GM19324 (cell line): ENCODE measurements around the gene MISP.
"Not testable (repeated sequence)": the region's sequence is repeated elsewhere in the genome, so short reads cannot be mapped to it uniquely, and the experiment has no call there.

Experiments
- ATAC-seq: cut with Tn5 transposase; IDR thresholded peaks from one replicate; pipeline ENCODE4 v1.9.1; 2021; ENCODE audit warnings: mild to moderate bottlenecking, moderate library complexity; ENCODE audit not compliant: unreplicated experiment, low FRiP score

Gene MISP, protein sequence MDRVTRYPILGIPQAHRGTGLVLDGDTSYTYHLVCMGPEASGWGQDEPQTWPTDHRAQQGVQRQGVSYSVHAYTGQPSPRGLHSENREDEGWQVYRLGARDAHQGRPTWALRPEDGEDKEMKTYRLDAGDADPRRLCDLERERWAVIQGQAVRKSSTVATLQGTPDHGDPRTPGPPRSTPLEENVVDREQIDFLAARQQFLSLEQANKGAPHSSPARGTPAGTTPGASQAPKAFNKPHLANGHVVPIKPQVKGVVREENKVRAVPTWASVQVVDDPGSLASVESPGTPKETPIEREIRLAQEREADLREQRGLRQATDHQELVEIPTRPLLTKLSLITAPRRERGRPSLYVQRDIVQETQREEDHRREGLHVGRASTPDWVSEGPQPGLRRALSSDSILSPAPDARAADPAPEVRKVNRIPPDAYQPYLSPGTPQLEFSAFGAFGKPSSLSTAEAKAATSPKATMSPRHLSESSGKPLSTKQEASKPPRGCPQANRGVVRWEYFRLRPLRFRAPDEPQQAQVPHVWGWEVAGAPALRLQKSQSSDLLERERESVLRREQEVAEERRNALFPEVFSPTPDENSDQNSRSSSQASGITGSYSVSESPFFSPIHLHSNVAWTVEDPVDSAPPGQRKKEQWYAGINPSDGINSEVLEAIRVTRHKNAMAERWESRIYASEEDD

DNA sequence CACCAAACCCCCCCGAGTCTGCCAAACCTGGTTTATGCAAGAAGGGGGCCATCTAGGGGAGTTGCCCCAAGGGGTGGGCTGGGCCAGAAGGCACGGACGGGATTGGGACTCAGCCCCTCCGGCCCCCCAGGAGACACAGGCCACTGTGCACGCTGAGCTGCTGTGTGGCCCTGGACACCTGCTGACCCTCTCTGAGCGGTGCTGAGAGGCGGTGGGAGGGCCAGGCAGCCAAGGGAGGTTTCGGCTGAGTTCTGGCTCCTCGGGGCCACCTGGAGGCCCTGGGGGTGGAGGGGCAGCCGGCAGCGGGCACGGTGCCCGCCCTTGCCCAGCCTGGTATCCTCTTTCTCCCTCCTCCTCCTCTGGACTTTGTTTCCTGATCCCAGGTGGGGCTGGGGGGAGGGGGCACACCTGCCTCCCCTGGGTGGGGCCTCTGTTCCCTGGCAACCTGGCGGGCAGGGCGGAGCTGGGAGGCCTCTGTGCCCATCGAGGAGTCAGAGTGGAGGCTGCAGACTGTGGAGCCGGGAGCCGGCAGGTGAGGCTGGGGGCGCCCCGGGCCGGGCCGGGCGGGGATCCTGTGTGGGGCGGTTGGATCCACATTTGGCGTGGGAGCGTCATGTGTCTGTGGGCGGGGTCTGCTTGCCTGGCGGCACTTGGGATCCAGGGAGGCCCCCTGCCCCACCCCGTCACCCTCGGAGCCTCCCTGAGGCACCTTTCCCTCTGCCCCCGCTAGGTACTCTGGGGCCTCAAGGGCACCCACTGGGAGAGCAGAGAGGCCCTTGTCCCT, at the start of gene MISP:
Gene MISP (plus strand): TSS at position 473 of the 784 bp plus-strand sequence. CDS start 5,835 bp downstream, outside the sequence.
- ATAC-seq = no peak

DNA sequence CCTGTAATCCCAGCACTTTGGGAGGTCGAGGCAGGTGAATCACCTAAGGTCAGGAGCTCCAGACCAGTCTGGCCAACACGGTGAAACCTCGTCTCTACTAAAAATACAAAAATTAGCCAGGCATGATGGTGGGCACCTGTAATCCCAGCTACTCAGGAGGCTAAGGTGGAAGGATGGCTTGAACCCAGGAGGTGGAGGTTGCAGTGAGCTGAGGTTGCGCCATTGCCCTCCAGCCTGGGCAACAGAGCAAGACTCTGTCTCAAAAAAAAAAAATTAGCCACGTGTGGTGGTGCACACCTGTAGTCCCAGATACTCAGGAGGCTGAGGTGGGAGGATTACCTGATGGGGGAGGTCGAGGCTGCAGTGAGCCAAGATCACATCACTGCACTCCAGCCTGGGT, 48.1 kb upstream of the MISP start:
- ATAC-seq = not testable (repeated sequence)

DNA sequence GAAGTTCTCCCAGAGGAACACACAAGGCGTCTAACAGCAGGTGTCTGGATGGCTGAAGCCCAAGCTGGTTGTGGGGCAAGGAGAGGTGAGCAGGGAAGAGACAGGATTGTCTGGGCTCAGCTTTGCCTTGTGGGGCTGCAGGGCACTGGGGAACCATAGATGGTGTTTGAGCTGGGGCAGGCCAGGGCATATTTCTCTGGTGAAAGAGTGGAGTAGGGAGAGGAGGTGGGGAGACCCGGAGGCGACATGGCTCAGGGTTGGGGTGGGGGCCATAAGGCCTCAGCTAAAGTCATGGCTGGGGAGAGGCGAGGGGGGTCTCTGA, 47.6 kb upstream of the MISP start:
- no peak for ATAC-seq

DNA sequence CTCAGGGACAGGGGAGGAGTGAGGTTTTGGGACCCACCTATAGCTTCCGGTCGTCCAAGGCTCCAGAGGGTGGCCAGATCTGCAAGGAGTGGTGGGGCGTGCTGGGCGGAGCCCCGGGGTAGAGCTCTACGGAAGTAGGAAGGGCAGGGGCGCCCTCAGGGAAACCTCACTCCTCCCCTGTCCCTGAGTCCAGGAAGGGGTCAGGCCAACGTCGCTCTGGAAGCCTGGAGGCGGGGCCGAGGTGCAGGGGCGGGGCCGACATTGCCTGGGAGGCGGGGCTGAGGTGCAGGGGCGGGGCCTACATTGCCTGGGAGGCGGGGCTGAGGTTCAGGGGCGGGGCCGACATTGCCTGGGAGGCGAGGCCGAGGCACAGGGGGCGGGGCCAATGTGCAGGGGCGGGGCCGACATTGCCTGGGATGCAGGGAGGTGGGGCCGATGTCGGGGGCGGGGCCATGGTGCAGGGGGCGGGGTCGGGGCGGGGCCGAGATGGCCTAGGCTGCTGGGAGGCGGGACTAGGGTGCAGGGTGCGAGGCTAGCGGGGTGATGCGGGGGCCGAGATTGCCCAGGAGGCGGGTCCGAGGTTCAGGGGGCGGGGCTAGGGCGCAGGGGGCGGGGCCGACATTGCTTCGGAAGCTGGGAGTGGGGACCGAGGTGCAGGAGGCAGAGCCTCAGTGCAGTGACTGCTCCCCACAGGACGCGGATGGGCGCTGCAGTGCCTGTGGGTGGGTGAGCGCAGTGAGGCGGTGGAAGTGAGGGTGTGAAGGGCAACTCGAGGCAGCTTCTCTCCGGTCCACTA, 47.1 kb upstream of the MISP start:
- no peak for ATAC-seq

DNA sequence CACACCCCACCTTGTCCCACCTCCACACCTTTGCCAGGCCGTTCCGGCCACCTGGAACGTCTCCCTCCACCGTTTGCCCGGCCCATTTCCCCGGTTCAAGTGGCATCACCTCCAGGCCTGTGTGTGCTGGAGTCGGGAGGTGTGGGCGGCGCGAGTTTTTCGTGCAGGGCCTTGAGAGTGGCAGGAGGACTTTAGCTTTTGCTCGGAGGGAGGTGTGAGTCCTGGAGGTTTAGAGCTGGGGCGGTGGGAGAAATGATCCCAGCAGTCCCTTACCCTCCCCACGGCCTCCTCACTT, 46.5 kb upstream of the MISP start:
- ATAC-seq = no peak

DNA sequence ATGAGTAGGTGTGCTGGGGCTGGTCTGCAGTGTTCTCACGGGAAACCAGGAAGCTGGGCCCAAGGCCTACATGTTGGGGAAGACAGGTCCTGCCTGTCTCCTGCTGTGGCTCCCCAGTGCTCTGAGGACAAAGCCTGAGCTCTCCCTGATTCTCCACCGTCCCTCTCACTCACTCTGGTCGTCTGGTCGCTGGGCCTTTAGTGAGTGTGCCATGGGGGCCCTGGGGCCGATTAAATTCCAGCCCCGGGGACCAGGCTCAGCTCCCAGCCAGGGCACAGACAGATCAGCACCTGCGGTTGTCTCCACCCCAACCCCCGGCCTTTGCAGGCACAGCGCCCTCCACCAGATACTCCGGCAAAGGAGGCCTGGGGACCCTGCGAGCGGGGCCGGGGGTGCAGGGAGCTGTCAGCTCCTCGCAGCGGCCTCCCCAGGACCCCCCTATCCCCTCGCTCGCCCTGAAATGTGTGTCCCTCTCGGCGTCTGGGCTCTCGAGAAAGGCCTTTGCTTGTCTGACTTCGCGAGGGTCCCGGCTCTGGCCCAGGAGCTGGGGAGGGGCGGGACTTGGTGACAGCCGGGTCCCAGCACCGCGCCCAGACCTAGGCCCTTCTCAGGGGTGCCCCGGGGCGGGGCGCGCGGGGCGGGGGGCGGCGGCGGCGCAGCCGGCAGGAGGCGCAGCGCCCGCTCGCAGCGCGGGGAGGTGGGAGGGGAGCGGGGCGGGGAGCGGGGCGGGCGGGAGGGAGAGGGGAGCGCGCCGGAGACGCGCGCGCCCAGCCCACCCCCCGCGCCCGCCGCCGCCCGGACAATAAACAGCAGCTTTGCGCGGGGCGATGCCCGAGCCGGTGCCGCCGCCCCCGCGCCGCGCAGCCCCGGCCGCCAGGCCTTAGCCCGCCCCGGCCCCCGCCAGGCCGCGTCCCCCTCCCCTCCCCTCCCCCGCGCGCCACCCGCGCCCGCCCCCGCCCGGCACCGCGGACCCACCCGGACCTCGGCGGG, 42.5 kb upstream of the MISP start, which contains the start of gene PALM:
Gene PALM (plus strand): TSS at position 782 of the 990 bp plus-strand sequence. CDS start 212 bp downstream, outside the sequence.
- no peak for ATAC-seq

DNA sequence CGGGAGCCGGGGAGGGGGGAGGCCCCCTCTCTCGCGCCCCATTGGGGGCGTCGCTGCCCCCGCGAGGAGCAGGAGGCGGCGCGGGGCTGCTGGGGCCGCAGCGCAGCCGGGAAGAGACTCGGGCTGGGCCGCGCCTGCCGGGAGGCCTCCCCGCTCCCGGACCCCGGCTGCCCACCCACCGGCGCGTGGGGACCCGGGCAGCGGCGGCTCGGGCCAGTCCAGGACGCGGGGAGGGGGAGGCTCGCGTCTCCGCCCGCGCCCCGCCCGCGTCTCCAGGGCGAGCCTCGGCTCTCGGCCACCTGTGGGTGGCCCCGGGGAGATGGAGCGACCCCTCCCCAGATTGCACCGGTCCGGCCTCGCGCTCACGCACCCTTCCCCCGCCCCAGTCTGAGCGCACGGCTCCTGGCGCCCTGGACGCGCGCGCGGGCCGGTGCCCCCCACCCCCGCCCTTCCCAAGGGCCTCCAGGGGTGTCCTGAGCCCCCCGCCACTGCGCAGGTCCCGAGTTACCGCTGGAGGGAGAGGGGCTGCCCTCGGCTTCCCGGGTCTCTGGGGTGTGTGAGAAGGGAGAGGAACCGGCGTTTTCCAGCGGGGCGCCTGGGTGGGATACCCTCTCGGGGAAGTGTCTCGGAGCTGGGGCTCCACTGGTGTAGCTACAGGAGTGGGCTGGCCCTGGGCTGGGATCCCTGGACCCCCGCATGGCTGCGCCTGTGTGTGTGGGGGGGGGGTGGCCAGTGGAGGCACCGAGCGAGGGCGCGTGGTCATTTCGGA, 41.5 kb upstream of the MISP start:
- no peak for ATAC-seq

DNA sequence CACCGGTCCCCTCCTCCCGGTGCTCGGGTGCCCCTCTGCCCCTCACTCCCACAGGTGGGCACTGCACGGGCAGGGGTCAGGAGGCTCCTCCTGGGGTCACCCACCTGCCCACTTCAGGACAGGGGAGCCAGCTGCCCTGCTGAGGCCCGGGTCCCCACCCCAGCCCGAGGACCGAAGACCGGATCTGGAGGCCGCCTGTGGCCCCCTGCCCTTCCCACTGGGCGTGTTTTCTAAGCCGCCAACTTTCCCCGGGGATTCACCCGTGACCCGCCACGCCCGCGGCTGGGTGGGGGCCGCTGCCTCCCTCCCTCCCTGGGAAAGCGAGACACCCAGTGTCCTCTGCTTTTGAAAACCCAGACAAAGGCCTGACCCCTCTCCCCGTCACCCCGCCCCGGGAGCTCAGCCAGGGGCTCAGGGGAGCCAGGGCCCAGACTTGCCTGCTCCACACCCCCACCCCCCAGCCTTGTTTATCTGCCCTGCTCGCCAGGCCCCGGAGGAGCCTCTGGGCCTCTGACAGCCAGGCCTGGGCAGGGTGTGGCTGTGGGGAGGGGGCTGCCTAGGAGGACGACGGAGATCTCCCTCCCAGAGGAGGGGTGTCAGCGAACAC, 40.8 kb upstream of the MISP start:
- ATAC-seq = no peak

DNA sequence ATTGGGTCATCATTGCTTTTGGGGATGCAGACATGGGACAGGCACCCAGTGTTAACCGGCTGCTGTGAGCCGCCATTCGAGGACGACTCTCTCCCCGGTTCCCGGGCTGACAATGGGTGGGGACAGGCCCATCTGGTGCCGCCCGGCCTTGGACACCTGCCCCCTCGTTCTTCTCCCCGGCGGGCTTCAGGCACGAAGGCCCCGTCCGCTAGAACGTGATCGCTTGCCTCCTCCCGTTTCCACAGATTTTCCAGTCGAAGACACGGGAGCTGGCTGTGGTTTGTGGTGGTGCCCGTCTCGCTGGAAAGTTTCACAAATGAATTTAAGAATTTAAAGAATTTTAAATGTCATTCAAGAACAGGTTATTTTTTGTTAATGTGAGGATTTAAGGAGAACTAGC, 40.1 kb upstream of the MISP start:
- ATAC-seq = no peak

DNA sequence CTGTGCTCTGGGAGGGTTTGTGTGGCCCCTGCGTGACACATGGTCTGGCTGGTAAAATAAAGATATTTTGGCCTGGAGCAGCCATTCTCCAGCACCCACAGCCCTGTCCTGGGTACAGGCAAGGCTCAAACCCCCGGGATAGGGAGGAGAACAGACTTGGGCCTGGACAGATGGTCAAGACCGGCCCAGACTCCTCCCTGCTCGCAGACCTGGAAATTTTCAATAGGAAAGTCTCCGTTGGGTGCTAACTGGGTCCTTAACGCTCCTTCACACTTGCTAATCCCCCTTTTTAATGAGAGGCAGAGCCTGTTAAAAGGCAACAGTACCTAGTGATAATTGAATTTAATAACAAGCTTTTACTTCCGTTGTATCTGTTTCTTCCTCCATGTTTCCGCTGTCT, 39.7 kb upstream of the MISP start:
- no peak for ATAC-seq

DNA sequence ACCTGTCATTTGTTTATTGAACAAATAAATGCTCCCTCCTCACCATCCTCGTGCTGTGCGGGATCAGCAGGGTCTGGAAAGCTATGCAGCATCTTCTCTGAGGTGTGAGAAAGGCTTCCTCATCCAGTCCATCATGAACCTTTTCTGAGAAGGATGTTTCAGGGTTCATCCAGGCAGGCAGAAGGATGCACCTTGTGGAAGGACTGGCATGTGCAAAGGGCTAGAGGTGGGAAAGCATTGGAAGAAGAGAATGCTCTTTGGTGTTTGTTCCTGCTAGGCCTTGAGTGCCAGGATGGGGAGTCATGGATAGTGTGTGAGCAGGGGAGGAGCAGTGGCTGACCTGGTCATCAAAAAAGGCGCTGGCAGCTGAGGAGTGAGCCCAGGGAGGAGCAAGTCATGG, 35.6 kb upstream of the MISP start:
- no peak for ATAC-seq

DNA sequence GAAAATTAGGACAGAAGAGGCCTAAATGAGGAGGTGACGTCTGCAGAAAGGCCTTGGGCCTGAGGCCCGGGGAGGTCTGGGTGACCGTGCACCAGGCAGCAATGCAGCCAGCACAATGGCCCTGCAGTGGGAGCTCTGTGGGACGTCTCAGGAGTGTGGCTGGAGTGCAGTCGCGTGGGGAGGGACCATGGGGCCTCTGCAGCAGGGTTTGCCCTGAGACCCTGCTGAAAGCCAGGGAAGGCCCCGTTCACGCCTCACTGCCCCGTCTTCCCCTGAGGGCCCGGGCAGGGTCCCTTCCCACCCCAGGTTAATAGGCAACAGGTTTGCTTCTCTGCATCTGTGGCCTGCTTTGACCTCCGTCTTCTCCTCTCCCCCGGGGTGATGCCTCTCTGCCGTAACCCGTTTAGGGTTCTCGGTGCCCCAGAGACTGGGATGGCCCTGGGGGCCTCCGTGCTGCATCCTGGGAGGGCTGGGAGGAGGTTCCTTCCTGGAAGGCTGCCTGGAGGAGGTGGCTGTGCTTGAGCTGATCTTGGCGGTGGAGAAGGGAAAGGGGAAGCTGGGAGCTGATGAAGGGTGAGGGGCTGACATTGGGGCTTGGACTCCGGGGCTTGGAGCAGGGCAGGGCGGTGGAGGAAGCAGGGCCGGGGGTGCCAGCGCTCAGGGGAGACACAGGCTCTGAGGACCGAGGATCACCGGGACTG, 32.5 kb upstream of the MISP start:
- no peak for ATAC-seq

DNA sequence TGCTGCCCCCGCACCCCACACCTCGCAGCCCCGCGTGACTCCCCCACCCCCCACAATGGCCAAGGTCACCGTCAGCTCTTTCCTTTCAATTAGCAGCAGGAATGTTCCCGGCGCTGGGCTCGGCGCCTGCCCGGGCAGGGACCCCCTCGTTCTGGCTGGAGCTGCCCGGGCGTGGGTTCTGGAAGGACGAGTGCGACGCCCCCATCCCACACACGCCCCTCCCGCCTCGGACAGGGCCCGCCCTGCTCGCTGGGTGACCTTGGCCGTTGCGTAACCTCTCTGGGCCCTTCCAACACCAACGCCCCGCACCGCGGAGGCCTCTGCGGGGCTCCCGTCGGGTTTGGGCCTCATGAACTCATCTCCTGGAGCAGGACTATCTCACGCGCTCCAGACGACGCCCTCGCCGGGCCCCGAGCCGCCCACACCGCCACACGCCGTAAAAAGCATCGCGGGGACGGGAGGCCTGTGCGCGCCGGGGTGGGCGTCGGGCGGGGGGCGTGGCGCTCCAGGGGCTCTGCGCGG, 31.9 kb upstream of the MISP start:
- ATAC-seq = no peak

DNA sequence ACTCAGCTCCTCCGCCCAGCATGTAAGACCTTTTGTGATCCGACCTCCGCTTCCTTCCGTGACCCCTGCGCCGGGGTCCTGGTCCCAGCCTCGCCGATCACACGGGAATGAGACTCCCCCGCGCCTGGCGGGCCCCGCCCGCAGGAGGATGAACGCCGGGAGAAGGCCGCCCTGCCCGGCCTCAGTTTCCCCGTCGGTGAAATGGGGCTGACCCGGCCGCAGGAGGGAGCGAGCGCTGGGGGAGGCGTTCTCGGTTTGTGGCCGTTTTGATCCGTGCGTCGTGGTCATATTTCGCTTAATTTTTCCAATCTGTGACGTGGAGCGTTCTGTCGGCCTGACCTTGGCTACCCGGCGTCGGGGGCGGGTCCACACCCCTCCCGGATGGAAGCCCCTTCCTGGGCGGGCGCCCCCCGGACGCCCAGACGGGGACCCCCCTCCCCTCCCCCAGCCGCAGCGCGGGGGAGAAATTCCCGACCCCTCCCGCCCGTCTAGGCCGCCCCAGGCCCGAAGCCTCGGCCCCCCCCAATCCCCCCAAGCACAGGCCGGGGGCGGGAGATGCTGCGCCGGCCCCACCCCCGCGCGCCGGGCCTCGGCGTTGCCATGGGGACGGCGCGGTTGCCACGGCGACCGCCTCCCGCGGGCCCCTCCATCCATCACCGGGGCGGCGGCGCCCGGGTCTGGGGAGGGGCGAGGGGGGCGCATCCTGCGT, 31.1 kb upstream of the MISP start:
- ATAC-seq = no peak

DNA sequence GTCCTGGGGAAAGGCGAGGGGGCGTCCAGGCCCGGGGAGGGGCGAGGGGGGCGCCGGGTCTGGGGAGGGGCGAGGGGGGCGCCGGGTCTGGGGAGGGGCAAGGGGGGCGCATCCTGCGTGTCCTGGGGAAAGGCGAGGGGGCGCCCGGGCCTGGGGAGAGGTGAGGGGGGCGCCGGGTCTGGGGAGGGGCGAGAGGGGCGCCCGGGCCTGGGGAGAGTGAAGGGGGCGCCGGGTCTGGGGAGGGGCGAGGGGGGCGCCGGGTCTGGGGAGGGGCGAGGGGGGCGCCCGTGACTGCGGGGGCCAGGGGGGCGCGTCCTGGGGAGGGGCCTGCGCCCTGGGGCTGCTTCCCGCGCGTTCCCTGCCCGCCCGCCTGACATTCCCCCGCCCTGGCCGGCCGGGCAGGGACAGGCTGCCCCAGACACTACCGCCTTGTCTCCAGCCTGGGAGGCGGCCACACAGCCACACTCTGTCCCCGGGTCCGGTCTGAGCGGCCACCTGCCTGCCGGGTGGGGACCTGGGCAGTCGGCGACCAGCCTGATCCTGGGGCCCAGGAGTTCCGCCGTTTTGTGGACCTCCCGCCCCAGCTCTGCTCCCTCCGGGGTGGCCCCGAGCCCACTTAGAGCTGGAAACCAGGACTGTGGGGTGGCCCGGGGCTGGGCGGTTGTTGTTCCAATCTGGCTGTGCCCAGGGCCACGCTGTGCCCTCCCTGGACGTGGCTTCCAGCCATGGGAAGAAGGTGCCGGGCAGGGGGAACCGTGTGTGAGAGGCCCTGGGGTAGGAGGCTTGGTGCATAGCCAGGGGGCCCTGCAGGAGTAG, 30.4 kb upstream of the MISP start:
- no peak for ATAC-seq

DNA sequence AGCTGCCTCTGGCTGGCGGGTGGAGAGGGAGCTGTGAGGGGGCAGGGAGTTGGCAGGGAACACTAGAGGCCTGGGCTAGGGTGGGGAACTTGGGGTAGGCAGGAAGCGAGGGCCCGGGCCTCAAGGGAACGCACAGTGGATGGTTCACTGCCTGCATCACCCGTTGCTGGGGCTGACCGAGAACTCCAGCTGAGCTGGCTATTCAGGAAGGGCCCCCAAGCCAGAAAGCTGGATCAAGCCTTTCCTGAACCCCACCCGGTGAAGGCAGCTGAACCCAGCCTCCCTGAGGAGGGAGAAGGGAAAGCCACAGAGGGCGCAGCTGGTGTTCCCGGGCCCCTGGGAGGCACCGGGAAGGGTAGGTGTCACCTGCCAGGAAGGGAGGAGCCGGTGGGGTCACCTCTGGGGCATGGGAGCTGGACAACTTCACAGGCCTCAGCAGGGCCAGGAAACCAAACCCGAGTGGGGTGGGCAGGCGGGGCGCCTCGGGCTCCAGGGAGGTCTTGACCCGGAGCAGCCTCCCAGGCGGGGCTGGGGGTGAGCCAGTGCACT, 28.3 kb upstream of the MISP start:
- no peak for ATAC-seq
